ENCODE data around the gene KIF3B. TPM values are rescaled to one million over a fixed set of nuclear protein-coding genes. Genes with fewer than 3 reads are reported as not detected.

Gene KIF3B
- total RNA-seq, 1 experiment from 2014 or later, result 24.3 TPM

DNA sequence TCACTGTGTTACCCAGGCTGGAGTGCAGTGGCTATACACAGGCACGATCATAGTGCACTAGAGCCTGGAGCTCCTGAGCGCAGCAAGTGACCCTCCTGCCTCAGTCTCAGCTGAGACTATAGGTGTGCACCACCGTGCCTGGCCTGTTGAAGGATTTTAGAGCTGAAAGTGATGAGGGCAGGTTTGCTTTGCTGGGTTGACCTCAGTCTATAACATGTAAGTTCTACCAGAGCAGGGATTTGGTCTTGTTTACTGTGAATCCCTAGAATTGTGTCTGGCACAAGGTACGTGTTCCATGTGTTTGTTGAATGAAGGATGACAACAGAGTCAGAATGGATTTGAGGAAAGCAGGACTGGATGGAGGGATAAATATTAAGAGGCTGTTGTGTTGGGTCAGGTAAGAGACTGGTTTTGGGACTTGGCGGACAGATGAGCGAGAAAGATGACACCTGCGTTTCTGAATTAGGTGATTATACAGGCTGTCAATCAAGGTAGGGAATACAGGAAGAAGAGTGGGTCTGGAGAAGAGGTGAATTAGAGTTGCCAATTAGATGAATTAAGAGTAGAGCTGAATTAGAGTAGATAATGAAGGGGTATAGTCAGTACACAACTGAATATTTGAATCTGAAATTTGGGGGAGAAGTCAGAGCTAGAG lies 87.2 kb downstream of the KIF3B start:
- H3K4me1 ChIP-seq (ENCODE audit: insufficient read depth, low read length, poor library complexity, severe bottlenecking), result peaks cover 12% of the 10 kb centered on the region
- POLR2A ChIA-PET (ENCODE audit: low non-redundant PET), result interaction anchor here (0.7 kb wide), 1 partner anchor 935 kb away, joined by 4 read pairs; no protein-coding TSS in a partner anchor

DNA sequence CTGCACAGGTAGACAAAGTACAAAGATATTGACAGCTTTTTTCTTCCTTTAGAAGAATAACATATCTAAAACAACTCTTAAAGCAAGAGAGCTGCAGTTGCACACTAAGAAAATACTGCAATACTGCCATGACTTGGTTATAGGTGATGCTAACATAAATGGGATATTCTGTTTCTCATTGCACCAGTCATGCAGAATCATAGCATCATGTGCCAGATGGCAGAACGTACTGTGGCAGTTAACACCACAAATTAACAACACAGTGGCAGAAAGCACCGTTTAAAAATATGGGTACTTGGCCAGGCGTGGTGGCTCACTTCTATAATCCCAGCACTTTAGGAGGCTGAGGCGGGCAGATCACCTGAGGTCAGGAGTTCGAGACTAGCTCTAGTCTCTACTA lies 88.1 kb downstream of the KIF3B start:
- BruUV-seq (replicated peaks), result no TSS peak
- H3K9me3 ChIP-seq (ENCODE audit: low read depth, low read length, poor library complexity, severe bottlenecking), result no peaks in the 10 kb centered on the region
- TF ChIP-seq EZH2 (IDR thresholded peaks at IDR 0.05; ENCODE audit: borderline replicate concordance, low read depth, low read length, poor library complexity, severe bottlenecking), result no peak
- TF ChIP-seq, protein P1, sequence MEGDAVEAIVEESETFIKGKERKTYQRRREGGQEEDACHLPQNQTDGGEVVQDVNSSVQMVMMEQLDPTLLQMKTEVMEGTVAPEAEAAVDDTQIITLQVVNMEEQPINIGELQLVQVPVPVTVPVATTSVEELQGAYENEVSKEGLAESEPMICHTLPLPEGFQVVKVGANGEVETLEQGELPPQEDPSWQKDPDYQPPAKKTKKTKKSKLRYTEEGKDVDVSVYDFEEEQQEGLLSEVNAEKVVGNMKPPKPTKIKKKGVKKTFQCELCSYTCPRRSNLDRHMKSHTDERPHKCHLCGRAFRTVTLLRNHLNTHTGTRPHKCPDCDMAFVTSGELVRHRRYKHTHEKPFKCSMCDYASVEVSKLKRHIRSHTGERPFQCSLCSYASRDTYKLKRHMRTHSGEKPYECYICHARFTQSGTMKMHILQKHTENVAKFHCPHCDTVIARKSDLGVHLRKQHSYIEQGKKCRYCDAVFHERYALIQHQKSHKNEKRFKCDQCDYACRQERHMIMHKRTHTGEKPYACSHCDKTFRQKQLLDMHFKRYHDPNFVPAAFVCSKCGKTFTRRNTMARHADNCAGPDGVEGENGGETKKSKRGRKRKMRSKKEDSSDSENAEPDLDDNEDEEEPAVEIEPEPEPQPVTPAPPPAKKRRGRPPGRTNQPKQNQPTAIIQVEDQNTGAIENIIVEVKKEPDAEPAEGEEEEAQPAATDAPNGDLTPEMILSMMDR (conservative IDR thresholded peaks at IDR 0.05; ENCODE audit: low read depth, low read length), result no peak
- no peak for DNase-seq (ENCODE audit: low spot score)
- H3K27ac ChIP-seq (ENCODE audit: low read depth, low read length, poor library complexity, severe bottlenecking), result no peak overlapping the region
- peaks cover 15% of the 10 kb centered on the region for H3K36me3 ChIP-seq (ENCODE audit: insufficient read depth, low read length, poor library complexity, severe bottlenecking)
- CTCF ChIA-PET, result no interaction called here
- peaks cover 4% of the 10 kb centered on the region for H3K4me1 ChIP-seq (ENCODE audit: insufficient read depth, low read length, poor library complexity, severe bottlenecking)
- POLR2A ChIA-PET (ENCODE audit: low non-redundant PET), result no interaction called here
- H3K4me3 ChIP-seq (ENCODE audit: low read depth, low read length, poor library complexity, severe bottlenecking), result no peak overlapping the region
- H3K27me3 ChIP-seq (replicated peaks; ENCODE audit: insufficient read depth, low read depth, low read length, poor library complexity), result no peaks in the 10 kb centered on the region
- intact Hi-C loops (cut with micrococcal nuclease; ENCODE audit: unreplicated experiment), result no loop called here

More for the DNA sequence above, 87.2 kb downstream of the KIF3B start:
- Histone ChIP-seq H3K27ac (ENCODE audit: low read depth, low read length, poor library complexity, severe bottlenecking) (no peak overlapping the region), H3K27me3 (replicated peaks; ENCODE audit: insufficient read depth, low read depth, low read length, poor library complexity) (no peaks in the 10 kb centered on the region), H3K9me3 (ENCODE audit: low read depth, low read length, poor library complexity, severe bottlenecking) (no peaks in the 10 kb centered on the region), H3K36me3 (ENCODE audit: insufficient read depth, low read length, poor library complexity, severe bottlenecking) (peaks cover 10% of the 10 kb centered on the region), H3K4me3 (ENCODE audit: low read depth, low read length, poor library complexity, severe bottlenecking) (no peak overlapping the region)
- intact Hi-C loops (cut with micrococcal nuclease; ENCODE audit: unreplicated experiment), result no loop called here
- no peak for DNase-seq (ENCODE audit: low spot score)
- TF ChIP-seq, protein P1 (conservative IDR thresholded peaks at IDR 0.05; ENCODE audit: low read depth, low read length), result no peak
- no peak for TF ChIP-seq EZH2 (IDR thresholded peaks at IDR 0.05; ENCODE audit: borderline replicate concordance, low read depth, low read length, poor library complexity, severe bottlenecking)
- no TSS peak for BruUV-seq (replicated peaks)
- CTCF ChIA-PET, result no interaction called here

DNA sequence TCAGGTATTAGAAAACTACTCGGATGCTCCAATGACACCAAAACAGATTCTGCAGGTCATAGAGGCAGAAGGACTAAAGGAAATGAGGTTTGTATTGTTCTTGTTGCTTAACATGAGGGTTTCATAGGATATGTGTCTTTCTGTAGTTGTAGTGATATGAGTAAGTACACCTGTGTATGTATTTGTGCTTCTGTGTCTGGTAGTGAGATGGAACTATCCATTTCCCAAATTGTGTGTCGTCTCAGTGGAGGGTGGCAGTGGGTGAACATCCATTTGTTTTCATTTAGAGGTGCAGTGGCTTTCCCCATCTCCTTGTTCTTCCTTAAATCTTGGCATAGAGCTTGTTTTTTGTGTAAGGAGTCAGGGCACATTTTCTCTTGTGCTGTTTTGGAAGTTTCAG lies 88.9 kb downstream of the KIF3B start:
- no TSS peak for BruUV-seq (replicated peaks)
- Histone ChIP-seq H3K4me1 (ENCODE audit: insufficient read depth, low read length, poor library complexity, severe bottlenecking) (peaks cover 4% of the 10 kb centered on the region), H3K9me3 (ENCODE audit: low read depth, low read length, poor library complexity, severe bottlenecking) (no peaks in the 10 kb centered on the region), H3K36me3 (ENCODE audit: insufficient read depth, low read length, poor library complexity, severe bottlenecking) (peaks cover 15% of the 10 kb centered on the region), H3K27ac (ENCODE audit: low read depth, low read length, poor library complexity, severe bottlenecking) (no peak overlapping the region), H3K27me3 (replicated peaks; ENCODE audit: insufficient read depth, low read depth, low read length, poor library complexity) (no peaks in the 10 kb centered on the region), H3K4me3 (ENCODE audit: low read depth, low read length, poor library complexity, severe bottlenecking) (no peak overlapping the region)
- intact Hi-C loops (cut with micrococcal nuclease; ENCODE audit: unreplicated experiment), result no loop called here
- TF ChIP-seq EZH2 (IDR thresholded peaks at IDR 0.05; ENCODE audit: borderline replicate concordance, low read depth, low read length, poor library complexity, severe bottlenecking), result no peak
- TF ChIP-seq, protein P1 (conservative IDR thresholded peaks at IDR 0.05; ENCODE audit: low read depth, low read length), result no peak
- CTCF ChIA-PET, result no interaction called here
- POLR2A ChIA-PET (ENCODE audit: low non-redundant PET), result interaction anchor here (0.6 kb wide), 1 partner anchor 454 kb away, joined by 3 read pairs; no protein-coding TSS in a partner anchor
- no peak for DNase-seq (ENCODE audit: low spot score)

Measured in A673 (cell line).